Measurements from ENCODE around the gene TSHZ2.

Gene TSHZ2

GRCh38 chr20:53085720-53086119 lies 113.6 kb downstream of the TSHZ2 start:
- TF ChIP-seq FOXP2 (optimal IDR thresholded peaks at IDR 0.05; ENCODE audit: borderline replicate concordance, extremely low read depth, extremely low read length, insufficient read depth): no peak
- no peak for TF ChIP-seq POLR2AphosphoS5 (IDR thresholded peaks at IDR 0.05; ENCODE audit: low read depth, low read length)
- TF ChIP-seq TAF1 (IDR thresholded peaks at IDR 0.05; ENCODE audit: borderline replicate concordance, insufficient read depth, low read length): no peak
- TF ChIP-seq SIN3A (IDR thresholded peaks at IDR 0.05; ENCODE audit: borderline replicate concordance, insufficient read depth, low read length): no peak
- TF ChIP-seq REST (IDR thresholded peaks at IDR 0.05; ENCODE audit: insufficient read depth in 1 of 2, low read depth in 2 of 2, low read length in 2 of 2): no peak

DNA sequence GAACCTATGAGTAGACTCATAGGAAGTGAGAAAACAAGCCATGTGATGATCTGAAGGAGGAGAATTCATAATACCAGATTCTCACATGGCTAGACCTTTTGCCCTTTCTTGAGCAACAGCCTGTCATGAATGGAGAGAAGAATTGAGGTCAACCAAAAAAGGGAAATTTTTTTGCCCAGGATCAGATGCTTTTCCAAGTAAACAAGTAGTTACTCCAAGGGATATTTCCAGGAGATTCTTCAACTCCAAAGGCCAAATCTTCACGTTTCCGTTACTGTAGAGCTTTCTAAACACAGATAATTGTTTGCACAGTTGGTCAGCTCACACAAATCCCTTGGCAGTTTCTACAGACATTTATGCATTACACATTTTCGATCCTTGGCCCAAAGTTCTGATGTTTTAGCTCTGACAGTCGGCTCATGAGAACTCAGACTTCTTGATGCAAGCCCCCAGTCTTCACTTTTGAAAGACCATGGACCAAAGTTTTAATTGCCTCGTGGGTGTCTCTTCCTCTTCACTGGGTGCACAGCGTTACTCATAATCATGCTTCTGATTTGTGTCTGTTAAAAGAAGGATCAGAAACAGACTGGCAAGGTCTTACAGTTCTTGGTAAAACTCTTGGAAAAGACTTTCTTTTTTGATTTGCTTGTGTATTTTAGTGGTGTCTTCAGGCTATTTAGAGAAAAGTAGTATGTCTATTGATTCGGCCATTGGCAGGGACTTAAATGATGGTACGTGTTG lies 115.0 kb downstream of the TSHZ2 start:
- no peak for TF ChIP-seq REST (IDR thresholded peaks at IDR 0.05; ENCODE audit: insufficient read depth in 1 of 2, low read depth in 2 of 2, low read length in 2 of 2)
- no peak for TF ChIP-seq POLR2AphosphoS5 (IDR thresholded peaks at IDR 0.05; ENCODE audit: low read depth, low read length)
- no peak for TF ChIP-seq FOXP2 (optimal IDR thresholded peaks at IDR 0.05; ENCODE audit: borderline replicate concordance, extremely low read depth, extremely low read length, insufficient read depth)
- TF ChIP-seq TAF1 (IDR thresholded peaks at IDR 0.05; ENCODE audit: borderline replicate concordance, insufficient read depth, low read length): no peak
- no peak for TF ChIP-seq SIN3A (IDR thresholded peaks at IDR 0.05; ENCODE audit: borderline replicate concordance, insufficient read depth, low read length)

GRCh38 chr20:53088786-53089185 lies 116.6 kb downstream of the TSHZ2 start:
- TF ChIP-seq FOXP2 (optimal IDR thresholded peaks at IDR 0.05; ENCODE audit: borderline replicate concordance, extremely low read depth, extremely low read length, insufficient read depth) (no peak), POLR2AphosphoS5 (IDR thresholded peaks at IDR 0.05; ENCODE audit: low read depth, low read length) (no peak)

GRCh38 chr20:53091789-53092188 lies 119.6 kb downstream of the TSHZ2 start:
- no peak for TF ChIP-seq TAF1 (IDR thresholded peaks at IDR 0.05; ENCODE audit: borderline replicate concordance, insufficient read depth, low read length)
- no peak for TF ChIP-seq POLR2AphosphoS5 (IDR thresholded peaks at IDR 0.05; ENCODE audit: low read depth, low read length)
- no peak for TF ChIP-seq SIN3A (IDR thresholded peaks at IDR 0.05; ENCODE audit: borderline replicate concordance, insufficient read depth, low read length)
- no peak for TF ChIP-seq FOXP2 (optimal IDR thresholded peaks at IDR 0.05; ENCODE audit: borderline replicate concordance, extremely low read depth, extremely low read length, insufficient read depth)
- no peak for TF ChIP-seq REST (IDR thresholded peaks at IDR 0.05; ENCODE audit: insufficient read depth in 1 of 2, low read depth in 2 of 2, low read length in 2 of 2)

DNA sequence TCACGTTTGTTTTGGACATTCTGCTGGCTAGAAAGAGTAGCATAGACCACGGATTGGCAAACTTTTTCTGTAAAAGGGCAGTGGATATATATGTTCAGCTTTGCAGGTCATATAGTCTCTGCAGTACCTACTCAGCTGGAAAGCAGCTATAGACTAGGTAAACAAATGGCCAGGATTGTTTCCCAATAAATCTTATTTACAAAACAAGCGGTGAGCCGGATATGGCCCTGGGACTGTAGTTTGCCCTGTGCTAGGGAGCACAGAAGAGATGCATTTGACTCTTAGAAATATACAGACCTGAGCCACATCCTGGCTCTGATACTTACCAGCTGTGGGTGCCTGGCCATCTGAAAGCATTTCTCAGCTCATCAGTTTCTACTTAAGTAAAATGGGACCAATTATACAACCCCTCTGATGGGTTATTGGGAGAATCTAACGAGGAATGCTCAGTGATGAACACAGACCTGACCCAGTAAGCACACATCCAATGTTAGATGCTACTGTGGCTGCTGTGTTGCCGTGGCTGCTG lies 120.7 kb downstream of the TSHZ2 start:
- TF ChIP-seq TAF1 (IDR thresholded peaks at IDR 0.05; ENCODE audit: borderline replicate concordance, insufficient read depth, low read length) (no peak), POLR2AphosphoS5 (IDR thresholded peaks at IDR 0.05; ENCODE audit: low read depth, low read length) (no peak), SIN3A (IDR thresholded peaks at IDR 0.05; ENCODE audit: borderline replicate concordance, insufficient read depth, low read length) (no peak), REST (IDR thresholded peaks at IDR 0.05; ENCODE audit: insufficient read depth in 1 of 2, low read depth in 2 of 2, low read length in 2 of 2) (no peak), FOXP2 (optimal IDR thresholded peaks at IDR 0.05; ENCODE audit: borderline replicate concordance, extremely low read depth, extremely low read length, insufficient read depth) (no peak)

Data from PFSK-1 (cell line).